HS-27A (cell line): Measurements from ENCODE around the gene EMB.
"Not testable (repeated sequence)": the region's sequence is repeated elsewhere in the genome, so short reads cannot be mapped to it uniquely, and the experiment has no call there.

ENCODE experiments used
- DNase-seq: peaks from one replicate; pipeline ENCODE4 v3.0.0-alpha.2; 2012; ENCODE audit warnings: low read depth, missing footprints

The EMB gene, protein sequence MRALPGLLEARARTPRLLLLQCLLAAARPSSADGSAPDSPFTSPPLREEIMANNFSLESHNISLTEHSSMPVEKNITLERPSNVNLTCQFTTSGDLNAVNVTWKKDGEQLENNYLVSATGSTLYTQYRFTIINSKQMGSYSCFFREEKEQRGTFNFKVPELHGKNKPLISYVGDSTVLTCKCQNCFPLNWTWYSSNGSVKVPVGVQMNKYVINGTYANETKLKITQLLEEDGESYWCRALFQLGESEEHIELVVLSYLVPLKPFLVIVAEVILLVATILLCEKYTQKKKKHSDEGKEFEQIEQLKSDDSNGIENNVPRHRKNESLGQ

DNA sequence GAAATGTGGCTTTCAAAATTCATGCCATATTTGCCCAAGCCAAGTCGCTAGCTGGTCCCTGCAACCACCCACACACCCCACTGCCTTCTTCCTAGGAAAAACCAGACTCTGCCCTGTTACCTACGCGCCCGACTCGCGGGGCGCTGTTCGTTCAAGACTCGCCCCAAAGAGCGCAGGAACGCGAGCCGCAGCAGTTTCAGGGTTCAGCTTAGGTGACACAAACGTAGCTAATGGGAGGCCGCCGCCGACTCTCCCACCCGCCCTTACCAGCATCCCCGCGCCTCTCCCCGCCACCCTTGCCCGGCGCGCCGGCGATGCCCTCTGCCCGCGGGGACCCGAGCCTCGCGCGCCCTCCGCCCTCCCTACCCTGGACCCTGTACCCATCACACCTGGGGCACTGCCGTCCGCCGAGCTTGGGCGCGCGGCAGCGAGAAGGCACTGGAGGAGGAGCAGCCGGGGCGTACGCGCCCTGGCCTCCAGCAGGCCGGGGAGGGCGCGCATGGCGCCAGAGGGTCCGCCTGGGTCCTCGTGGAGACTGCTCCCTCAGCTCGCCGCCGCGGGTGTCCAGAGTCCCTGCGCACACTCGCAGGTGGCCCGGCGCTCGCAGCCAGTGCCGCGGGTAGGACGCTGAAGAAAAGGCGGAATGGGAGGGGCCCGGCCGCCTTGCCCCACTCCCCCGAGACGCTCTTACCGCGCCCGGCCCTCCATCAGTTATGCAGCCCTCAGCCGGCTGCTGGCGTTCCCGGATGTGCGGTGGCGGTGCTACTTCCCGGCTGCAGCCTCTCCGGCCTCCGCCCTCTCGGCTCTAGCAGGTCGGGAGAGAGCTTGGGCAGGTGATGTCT, at the start of gene EMB:
TSS of gene EMB (minus strand) at position 638 of the 842 bp plus-strand sequence. CDS start at position 501, 137 bp downstream.
- no peak for DNase-seq

DNA sequence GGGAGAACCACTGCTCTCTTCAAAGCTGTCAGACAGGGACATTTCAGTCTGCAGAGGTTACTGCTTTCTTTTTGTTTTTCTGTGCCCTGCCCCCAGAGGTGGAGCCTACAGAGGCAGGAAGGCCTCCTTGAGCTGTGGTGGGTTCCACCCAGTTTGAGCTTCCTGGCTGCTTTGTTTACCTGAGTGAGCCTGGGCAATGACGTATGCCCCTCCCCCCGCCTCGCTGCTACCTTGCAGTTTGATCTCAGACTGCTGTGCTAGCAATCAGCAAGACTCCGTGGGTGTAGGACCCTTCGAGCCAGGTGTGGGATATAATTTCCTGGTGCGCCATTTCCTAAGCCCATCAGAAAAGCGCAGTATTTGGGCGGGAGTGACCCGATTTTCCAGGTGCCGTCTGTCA, 48.4 kb upstream of the EMB start:
- DNase-seq: not testable (repeated sequence)

DNA sequence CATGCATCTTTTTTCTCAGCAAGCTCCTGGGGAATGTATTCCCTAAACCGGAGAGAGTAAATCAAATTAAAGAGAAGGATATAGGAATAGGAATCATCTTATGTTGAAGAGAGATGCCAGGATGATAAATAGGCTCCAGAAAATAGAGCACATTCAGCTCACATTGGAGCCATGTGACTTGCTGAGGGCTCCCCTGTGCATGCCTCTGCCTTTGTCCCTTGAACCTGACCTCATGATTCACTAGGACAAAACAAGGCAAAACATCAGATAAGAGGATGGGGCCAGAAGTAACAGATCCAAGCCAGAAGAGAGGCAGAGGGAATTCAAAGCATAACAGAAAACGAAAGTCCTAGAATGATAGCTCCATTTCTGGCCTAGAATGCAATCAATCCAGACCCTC, 37.7 kb upstream of the EMB start:
- DNase-seq: not testable (repeated sequence)

DNA sequence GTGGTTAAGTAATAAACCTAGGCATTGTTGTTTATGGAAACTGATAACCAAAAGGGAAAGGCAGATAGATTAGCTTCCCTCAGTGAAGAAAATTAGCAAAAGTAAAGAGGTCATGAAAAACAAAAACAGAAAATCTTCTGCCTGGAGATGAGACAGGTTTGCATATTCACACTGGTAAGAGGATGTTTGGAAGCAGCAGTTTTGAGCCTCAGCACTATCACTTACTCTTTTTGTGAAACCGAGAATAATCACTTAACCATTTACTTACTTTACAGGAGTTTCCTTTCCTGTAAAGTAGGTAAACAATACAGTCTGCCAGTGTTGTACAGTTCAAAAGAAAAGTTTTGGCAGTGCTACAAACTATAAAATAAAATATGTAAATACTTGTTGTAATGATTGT, 35.5 kb upstream of the EMB start:
- no peak for DNase-seq

DNA sequence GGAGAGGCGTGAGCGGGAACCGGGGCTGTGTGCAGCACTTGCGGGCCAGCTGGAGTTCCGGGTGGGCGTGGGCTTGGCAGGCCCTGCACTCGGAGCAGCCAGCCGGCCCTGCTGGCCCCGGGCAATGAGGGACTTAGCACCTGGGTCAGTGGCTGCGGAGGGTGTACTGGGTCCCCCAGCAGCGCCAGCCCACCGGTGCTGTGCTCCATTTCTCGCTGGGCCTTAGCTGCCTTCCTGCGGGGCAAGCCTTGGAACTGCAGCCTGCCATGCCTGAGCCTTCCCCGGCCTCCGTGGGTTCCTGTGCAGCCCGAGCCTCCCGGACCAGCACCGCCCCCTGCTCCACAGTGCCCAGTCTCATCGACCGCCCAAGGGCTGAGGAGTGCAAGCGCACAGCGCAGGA, 23.9 kb upstream of the EMB start:
- DNase-seq: not testable (repeated sequence)

DNA sequence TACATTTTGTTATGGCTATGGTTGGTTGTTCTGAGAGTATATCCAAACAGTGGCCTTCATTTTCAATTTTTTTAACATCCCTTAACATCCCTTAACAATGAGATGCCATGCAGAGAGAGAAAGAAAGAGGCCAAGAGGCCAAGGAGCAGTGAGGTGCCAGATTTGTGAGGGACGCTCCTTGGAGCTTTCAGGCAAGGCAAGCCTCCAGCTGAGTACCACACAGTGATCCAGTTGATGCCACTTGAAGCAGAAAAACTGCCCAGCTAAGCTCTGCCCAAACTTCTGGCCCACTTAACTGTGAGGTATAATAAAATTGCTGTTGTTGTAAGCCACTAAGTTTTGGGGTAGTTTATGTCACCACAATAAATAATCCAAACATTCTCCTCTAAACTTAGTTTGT, 22.6 kb upstream of the EMB start:
- no peak for DNase-seq

DNA sequence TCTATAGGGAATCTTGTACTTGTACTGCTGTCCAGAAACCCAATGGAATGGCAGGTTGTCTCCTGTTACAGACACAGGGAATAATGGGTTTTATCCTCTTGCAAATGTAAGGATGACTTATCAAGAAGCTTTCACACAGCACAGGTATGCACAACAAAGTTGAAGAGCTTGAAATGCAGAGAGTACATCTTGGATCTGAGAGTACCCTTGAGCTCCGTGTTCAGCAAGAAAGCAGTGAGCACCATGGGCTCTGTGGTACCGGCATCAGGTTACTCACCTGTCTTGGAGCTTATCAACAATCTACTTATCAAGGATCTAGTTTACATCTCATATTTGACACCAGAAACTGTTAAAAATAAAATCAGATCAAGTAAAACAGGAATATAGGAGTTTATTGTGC, 22.0 kb upstream of the EMB start:
- DNase-seq: no peak

DNA sequence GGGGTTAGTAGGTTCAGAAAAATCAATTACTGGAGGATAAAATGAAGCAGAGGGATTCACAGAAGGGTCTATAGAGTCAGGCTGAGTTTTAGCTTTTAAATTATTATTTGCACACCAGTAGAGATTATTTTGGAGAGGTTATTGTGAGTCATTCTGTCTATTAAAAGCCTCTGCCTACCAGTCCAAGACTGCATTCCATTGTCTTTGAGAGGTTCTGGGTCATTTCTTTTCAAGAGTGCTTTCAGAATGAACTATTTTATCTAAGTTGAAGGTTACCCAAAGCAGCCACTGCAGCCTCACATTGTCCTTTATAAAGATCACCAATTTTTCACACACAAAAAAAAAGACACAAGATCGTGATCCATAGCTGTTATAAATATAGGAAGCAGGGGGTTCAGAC, 21.5 kb upstream of the EMB start:
- DNase-seq: not testable (repeated sequence)

DNA sequence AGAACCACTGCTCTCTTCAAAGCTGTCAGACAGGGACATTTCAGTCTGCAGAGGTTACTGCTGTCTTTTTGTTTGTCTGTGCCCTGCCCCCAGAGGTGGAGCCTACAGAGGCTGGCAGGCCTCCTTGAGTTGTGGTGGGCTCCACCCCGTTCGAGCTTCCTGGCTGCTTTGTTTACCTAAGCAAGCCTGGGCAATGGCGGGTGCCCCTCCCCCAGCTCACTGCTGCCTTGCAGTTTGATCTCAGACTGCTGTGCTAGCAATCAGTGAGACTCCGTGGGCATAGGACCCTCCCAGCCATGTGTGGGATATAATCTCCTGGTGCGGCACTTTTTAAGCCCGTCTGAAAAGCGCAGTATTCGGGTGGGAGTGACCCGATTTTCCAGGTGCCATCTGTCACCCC, 17.3 kb upstream of the EMB start:
- not testable (repeated sequence) for DNase-seq

DNA sequence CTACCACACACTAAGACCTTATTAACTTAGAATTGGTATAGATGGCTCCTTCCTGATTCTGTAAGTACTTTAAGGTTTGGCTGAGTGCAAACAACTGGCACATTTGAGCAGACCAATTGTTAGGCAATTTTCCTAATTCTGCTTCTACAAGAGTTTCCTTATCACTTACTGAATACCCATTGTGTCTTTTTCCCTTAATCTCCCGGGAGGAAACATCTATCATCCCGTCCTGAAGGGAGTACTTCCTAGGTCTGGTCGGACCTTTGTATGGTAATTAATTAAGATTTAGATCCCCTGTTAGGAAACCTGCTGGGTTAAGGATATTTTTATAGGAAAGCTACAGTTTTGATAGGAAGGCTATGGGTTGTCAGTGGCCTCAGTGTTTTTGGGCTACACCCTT, 8.2 kb upstream of the EMB start:
- DNase-seq: not testable (repeated sequence)

DNA sequence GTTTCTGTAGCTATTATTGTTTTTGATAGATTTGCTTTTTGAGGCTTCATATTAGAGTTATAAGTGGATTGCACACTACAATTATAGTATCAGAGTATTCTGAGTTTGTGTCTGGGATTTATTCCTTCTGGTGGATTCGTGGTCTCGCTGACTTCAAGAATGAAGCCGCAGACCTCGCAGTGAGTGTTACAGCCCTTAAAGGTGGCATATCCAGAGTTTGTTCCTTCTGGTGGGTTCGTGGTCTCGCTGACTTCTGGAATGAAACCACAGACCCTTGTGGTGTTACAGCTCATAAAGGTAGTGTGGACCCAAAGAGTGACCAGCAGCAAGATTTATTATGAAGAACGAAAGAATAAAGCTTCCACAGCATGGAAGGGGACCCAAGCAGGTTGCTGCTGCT, 6.9 kb upstream of the EMB start:
- no peak for DNase-seq

DNA sequence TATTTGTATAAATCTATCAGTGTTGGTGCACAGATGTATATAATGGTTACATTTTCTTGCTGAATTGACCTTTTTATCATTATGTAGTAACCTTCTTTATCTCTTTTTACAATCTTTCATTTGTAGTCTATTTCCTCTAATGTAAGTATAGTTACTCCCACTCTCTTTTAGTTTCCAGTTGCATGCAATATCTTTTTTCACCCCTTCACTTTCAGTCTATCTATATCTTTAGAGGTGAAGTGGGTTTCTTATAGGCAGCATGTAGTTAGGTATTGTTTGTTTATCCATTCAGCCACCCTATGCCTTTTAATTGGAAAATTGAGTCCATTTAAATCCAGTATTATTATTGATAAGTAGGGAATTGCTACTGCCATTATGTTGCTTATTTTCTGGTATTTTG, 6.1 kb upstream of the EMB start:
- DNase-seq: no peak

DNA sequence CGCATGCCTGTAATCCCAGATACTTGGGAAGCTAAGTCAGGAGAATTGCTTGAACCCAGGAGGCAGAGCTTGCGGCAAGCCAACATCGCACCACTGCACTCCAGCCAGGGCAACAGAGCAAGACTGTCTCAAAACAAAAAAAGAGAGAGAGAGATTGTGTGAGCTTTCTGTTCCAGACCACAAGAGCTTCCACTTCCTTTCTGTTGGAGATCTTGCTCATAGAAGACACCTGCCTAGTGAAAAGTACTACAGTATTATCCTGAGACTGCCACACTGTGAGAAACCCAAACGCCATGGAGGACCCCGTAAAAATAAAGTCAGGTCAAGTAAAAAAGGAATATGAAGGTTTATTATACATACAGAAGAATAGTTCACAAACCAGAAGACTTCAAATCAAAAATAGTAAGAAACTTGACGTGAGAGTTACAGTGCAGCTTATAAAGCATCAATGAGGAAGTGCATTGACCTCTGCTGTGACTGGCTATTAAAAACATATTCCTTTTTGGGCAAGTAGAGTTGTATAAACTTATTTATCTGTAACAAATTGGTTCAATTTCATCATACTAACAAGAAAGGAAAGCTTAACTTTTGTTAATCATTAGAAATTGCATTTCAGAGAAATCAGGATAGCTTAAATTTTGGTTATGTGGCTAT, 4.3 kb upstream of the EMB start:
- DNase-seq: no peak

DNA sequence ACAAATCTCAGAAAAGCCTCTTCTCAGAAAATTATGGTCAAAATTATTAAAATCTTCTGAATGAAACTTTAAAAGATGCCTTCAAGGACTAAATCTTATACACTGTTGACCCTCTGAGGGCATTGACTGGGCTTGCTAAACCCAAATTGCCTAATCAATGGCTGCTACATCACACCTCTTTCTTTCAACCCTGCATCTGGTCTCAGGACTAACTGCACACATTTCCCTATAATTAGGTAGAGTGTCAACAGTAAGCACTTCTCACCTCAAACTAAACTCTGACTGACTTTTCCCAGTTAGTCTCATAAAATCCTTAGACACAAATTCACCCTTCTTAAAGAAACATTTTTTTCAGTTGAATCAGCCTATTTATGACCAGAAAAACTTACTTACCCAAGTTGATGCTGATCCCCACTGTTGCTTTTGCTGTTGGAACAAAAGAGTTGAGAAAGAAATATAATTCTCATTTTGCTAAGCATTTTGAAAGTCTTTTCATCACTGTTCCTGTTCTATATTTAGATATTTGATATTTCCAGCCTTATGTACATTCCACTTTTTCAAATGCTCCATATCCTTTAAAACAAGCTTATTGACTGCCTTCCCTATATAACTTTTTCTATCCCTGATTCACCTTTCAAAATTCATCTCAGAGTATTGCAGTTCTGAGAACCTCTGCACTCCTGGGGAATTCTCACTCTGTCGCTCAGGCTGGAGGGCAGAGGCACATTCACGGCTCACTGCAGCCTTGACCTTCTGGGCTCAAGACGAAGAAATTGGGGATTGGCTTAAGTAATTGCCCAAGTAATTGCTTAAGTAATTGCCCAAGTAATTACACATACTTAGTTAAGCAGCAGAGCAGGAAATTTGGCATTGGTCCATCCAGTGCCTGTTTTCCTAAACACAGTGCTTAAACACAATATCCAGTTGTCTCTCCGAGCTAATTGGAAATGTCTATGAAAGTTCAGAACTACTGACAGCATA, 1.8 kb upstream of the EMB start:
- not testable (repeated sequence) for DNase-seq

DNA sequence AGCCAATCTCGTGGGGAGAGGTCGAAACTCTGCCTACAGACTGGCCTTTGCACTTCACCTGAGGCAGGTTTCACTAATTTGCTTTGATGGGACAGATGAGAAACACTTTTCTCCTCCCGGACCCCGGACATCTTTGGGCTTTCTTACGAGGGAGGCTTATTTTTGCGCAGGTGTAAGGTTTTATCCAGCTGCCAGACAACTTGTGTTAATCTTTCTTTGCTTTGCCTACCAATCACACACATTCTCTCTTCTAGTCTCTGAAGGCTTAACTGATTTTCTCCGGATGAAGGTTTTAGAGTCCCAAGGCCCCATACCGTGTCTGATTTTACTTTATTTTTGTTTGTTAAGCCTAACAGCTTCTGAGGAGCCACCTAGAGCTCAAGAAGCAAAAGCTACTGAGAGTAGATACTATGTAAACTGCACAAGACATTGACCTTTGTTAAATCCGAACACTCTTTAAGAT, 436 bp upstream of the EMB start:
- no peak for DNase-seq

DNA sequence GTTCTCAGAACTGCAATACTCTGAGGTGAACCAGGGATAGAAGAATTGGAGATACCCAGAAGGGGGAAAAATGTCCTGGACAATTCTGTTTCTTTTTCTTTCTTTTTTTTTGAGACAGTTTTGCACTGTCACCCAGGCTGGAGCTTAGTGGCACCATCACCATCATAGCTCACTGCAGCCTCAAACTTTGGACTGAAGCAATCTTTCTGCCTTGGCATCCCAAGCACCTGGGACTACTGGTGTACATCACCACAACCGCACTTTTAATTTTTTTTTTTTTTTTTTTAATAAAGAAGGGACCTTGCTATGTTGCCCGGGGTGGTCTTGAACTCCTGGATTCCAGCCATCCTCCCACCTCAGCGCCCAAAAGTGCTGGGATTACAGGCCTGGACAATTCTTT, 1.9 kb downstream of the EMB start:
- no peak for DNase-seq

DNA sequence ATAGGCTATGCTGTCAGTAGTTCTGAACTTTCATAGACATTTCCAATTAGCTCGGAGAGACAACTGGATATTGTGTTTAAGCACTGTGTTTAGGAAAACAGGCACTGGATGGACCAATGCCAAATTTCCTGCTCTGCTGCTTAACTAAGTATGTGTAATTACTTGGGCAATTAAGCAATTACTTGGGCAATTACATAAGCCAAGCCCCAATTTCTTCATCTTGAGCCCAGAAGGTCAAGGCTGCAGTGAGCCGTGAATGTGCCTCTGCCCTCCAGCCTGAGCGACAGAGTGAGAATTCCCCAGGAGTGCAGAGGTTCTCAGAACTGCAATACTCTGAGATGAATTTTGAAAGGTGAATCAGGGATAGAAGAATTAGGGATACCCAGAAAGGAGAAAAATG, 3.0 kb downstream of the EMB start:
- not testable (repeated sequence) for DNase-seq

DNA sequence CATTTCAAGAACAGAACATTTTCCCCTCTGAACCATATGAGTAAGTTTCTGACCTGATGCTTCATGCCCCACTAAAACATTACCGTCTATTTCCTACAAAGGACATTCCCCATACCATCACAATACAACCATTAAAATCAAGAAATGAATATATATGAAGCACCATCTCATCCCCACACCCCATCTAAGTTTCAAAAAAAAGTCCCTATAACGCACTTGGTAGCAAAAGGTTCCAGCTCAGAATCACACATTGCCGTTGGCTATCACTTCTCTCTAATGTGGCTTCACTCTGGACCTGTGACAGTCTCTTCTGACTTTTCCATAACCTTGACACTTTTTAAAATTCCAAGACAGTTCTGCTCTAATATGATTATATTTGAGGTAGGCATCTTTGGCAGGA, 5.9 kb downstream of the EMB start:
- no peak for DNase-seq

DNA sequence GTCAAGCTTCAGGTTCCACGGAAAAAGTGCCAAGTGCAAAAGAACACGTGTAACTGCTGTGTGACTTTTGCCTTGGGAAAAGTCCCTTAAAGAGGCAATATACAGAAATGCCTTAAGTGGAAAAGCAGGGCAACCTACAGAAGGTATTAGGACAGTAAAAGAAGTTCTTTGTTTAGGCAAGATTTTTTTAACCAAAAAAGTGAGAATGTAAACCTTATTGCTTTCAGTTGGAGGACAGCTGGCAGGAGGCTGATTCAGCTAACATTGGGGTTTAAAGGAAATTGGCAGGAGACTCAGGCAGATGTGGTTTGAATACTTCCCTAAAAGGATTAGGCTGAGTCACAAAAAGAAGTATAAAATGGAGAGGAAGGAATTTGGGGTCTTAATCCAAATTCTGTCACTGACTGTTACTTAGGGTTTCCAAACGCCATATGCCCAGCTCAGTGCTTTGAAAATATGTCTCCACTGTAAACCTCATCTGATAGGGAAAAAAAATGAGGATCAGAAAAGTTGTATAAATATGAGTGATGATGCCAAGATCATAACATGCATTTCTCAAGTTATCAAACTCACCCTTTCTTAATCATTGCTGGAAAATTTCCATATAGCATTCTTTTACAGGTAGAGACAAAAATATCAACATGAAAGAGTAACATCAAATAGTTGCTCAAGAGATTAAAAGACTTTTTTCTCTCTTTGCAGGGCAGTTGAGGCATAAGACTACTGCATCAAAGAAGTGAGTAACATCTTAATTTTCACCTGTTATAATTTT, 9.8 kb downstream of the EMB start:
- DNase-seq: not testable (repeated sequence)

DNA sequence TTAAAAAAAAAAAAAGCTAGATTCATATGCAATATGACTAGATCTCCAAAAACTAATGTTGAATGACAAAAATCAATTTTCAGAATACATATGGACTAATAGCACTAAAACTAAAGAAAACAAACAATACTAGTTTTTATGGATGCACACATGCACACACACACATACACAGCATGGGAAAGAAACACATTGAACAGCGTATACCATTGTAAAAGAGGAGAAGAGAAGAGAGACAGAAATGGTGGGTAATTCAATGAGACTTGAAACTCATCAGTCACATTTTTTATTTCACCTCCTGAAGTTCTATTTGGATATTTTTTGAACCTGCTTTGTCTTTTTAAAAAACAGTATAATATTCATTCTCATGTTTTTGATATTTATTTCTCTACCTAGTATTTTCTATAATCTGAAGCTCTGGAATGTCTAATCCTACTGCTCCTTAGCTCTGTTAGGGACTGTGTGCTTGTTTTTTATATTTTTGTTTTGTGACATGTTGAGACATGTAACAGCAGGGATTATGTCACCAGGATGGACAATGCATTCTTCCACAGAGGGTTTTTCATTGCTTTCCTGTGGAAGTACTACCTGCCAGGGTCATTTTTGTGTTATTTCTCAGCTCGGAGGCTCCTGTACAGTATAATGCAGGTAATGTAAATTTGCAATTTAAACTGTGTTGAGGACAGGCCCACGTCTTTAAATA, 17.8 kb downstream of the EMB start:
- not testable (repeated sequence) for DNase-seq
